GM23248 (cell line): ENCODE results near the gene CFP. TPM values are rescaled to one million over a fixed set of nuclear protein-coding genes. Genes with fewer than 3 reads are reported as not detected.

Experiments
- DNase-seq: peaks from one replicate; pipeline ENCODE4 v3.0.0-alpha.2; 2015
- H2AFZ ChIP-seq: fragments of 200-600 bp; sonication (generic); 2 replicates; pipeline ENCODE4 v1.6.1; 2016; ENCODE audit warnings: antibody characterized with exemption
- H3F3A ChIP-seq: fragments of 200-600 bp; sonication (generic); 2 replicates; pipeline ENCODE4 v1.6.1; 2016; ENCODE audit warnings: mild to moderate bottlenecking, antibody characterized with exemption, mixed run types; ENCODE audit not compliant: insufficient read depth
- H3K27ac ChIP-seq: fragments of 200-600 bp; sonication (generic); 2 replicates; pipeline ENCODE4 v1.5.1; 2016; ENCODE audit warnings: mild to moderate bottlenecking
- H3K27me3 ChIP-seq: fragments of 200-600 bp; sonication (generic); replicated peaks from 2 replicates; pipeline ENCODE4 v1.6.1; 2016; ENCODE audit warnings: mild to moderate bottlenecking; ENCODE audit not compliant: insufficient read depth
- H3K36me3 ChIP-seq: fragments of 200-600 bp; sonication (generic); 2 replicates; pipeline ENCODE4 v1.6.1; 2016; ENCODE audit warnings: low read depth, mild to moderate bottlenecking
- H3K4me1 ChIP-seq: fragments of 200-600 bp; sonication (generic); 2 replicates; pipeline ENCODE4 v1.6.1; 2016; ENCODE audit warnings: mild to moderate bottlenecking; ENCODE audit not compliant: insufficient read depth
- H3K4me2 ChIP-seq: fragments of 200-600 bp; sonication (generic); one replicate; pipeline ENCODE4 v1.6.1; 2016; ENCODE audit warnings: mild to moderate bottlenecking; ENCODE audit not compliant: unreplicated experiment
- H3K4me3 ChIP-seq: fragments of 200-600 bp; sonication (generic); 2 replicates; pipeline ENCODE4 v1.5.1; 2016; ENCODE audit warnings: mild to moderate bottlenecking
- H3K79me2 ChIP-seq: fragments of 200-600 bp; sonication (generic); 2 replicates; pipeline ENCODE4 v1.6.1; 2016; ENCODE audit warnings: mild to moderate bottlenecking; ENCODE audit not compliant: insufficient read depth
- H3K9ac ChIP-seq: fragments of 200-600 bp; sonication (generic); 2 replicates; pipeline ENCODE4 v1.6.1; 2016; ENCODE audit warnings: mild to moderate bottlenecking
- H3K9me2 ChIP-seq: fragments of 200-600 bp; sonication (generic); 2 replicates; pipeline ENCODE4 v1.6.1; 2016; ENCODE audit warnings: mixed run types, mild to moderate bottlenecking, moderate library complexity; ENCODE audit not compliant: insufficient read depth
- H3K9me3 ChIP-seq: fragments of 200-600 bp; sonication (generic); one replicate; pipeline ENCODE4 v1.6.1; 2017; ENCODE audit warnings: low read depth
- H4K20me1 ChIP-seq: fragments of 200-600 bp; sonication (generic); 2 replicates; pipeline ENCODE4 v1.6.0; 2016; ENCODE audit not compliant: insufficient read depth
- EZH2 ChIP-seq: fragments of 200-600 bp; sonication (generic); IDR thresholded peaks from 2 replicates; pipeline ENCODE4 v1.6.1; 2018; ENCODE audit warnings: antibody characterized with exemption, mild to moderate bottlenecking; ENCODE audit not compliant: insufficient read depth, poor library complexity, severe bottlenecking
- EZH2phosphoT487 ChIP-seq: fragments of 200-600 bp; sonication (generic); IDR thresholded peaks from 2 replicates; pipeline ENCODE4 v1.6.1; 2018; ENCODE audit warnings: antibody characterized with exemption, moderate library complexity, mild to moderate bottlenecking, low read depth; ENCODE audit not compliant: insufficient read depth
- WGBS, 2 experiments: methylation state at CpG; one replicate each; pipeline ENCODE4 v1.1.6; 2015 to 2017; ENCODE audit warnings: low lambda C conversion rate in 2 of 2, low coverage in 1 of 2; ENCODE audit errors: missing lambda C conversion rate in 2 of 2; 5-methylcytosine and 5-hydroxymethylcytosine counted together
- in situ Hi-C: fragments of 300-500 bp; cut with MboI; formaldehyde crosslinking; loops from 2 replicates; pipeline ENCODE4 v1.15.0; 2020
- polyA plus RNA-seq: library from polyadenylated mRNA; unstranded; fragments of >200 nt; fragmentation: Nextera tagmentation; extraction: Ambion mirVana; gene quantifications from 2 replicates; pipeline ENCODE4 v1.2.1, GENCODE V29; 2016
- total RNA-seq: library from RNA; depleted of rRNA; stranded (reverse); fragments of >200 nt; shearing (Covaris generic); gene quantifications from 2 replicates; pipeline ENCODE4 v1.2.3, GENCODE V29; 2014

CFP gene
- total and polyA plus RNA-seq, 2 experiments from 2014 or later, result not detected

- no peaks in the 10 kb centered on the region; the same call in 1 of the 2 replicates for H3K36me3 ChIP-seq
- no peak overlapping the region for H3K4me3 ChIP-seq
- no peaks in the 10 kb centered on the region for H3K27me3 ChIP-seq
- no peak overlapping the region for H2AFZ ChIP-seq
- TF ChIP-seq EZH2phosphoT487, result no peak
- no peak for TF ChIP-seq EZH2
- 76 to 83% methylated on average over 6 to 13 of the region's 16 CpGs for WGBS, 2 experiments
- H3K79me2 ChIP-seq, result peaks cover 15% of the 10 kb centered on the region
- H3K9me2 ChIP-seq, result no peaks in the 10 kb centered on the region
- no peak overlapping the region for H3K27ac ChIP-seq
- in situ Hi-C loops, result no loop called here
- H3K9ac ChIP-seq, result no peak overlapping the region
- DNase-seq, result no peak
- no peaks in the 10 kb centered on the region for H3K4me1 ChIP-seq
- no peak overlapping the region for H3K4me2 ChIP-seq
- no peaks in the 10 kb centered on the region for H4K20me1 ChIP-seq
- H3F3A ChIP-seq, result peaks cover 21% of the 10 kb centered on the region; the same call in 1 of the 2 replicates
- H3K9me3 ChIP-seq, result no peaks in the 10 kb centered on the region
Measured at GRCh38 chrX:47587906-47588735, 41.6 kb downstream of the CFP start.

GRCh38 chrX:47587091-47587891 lies 42.4 kb downstream of the CFP start:
- no peaks in the 10 kb centered on the region; the same call in 1 of the 2 replicates for H3K36me3 ChIP-seq
- H3K9me2 ChIP-seq, result no peaks in the 10 kb centered on the region
- no peak overlapping the region for H2AFZ ChIP-seq
- no peaks in the 10 kb centered on the region for H3K9me3 ChIP-seq
- in situ Hi-C loops, result no loop called here
- H3K79me2 ChIP-seq, result peaks cover 24% of the 10 kb centered on the region
- no peaks in the 10 kb centered on the region for H3K27me3 ChIP-seq
- TF ChIP-seq EZH2phosphoT487 (no peak), EZH2 (no peak)
- no peak overlapping the region for H3K27ac ChIP-seq
- H3F3A ChIP-seq, result peaks cover 21% of the 10 kb centered on the region; the same call in 1 of the 2 replicates
- no peaks in the 10 kb centered on the region for H4K20me1 ChIP-seq
- no peak overlapping the region for H3K4me2 ChIP-seq
- 46 to 51% methylated on average over 4 of the region's 4 CpGs for WGBS, 2 experiments
- H3K4me1 ChIP-seq, result no peaks in the 10 kb centered on the region
- peak; percentile 47 for DNase-seq
- no peak overlapping the region for H3K9ac ChIP-seq
- no peak overlapping the region for H3K4me3 ChIP-seq

- Histone ChIP-seq H4K20me1 (no peaks in the 10 kb centered on the region), H3K27ac (no peak overlapping the region)
Measured at GRCh38 chrX:47586043-47586787, 43.5 kb downstream of the CFP start.

GRCh38 chrX:47585273-47585672 lies 44.5 kb downstream of the CFP start:
- Histone ChIP-seq H3K79me2 (peaks cover 24% of the 10 kb centered on the region), H3K4me2 (no peak overlapping the region), H3K27ac (peak overlapping the region; percentile 80), H2AFZ (no peak overlapping the region), H3K9ac (no peak overlapping the region), H3F3A (peaks cover 21% of the 10 kb centered on the region; the same call in 1 of the 2 replicates), H4K20me1 (no peaks in the 10 kb centered on the region), H3K27me3 (no peaks in the 10 kb centered on the region), H3K4me1 (0 out of 2 replicates have a peak, but pooled peaks cover 4% of the 10 kb centered on the region), H3K9me2 (no peaks in the 10 kb centered on the region), H3K4me3 (peak overlapping the region; percentile 87), H3K36me3 (no peaks in the 10 kb centered on the region; the same call in 1 of the 2 replicates), H3K9me3 (no peaks in the 10 kb centered on the region)
- no peak for TF ChIP-seq EZH2
- no peak for TF ChIP-seq EZH2phosphoT487
- 95 to 100% methylated on average over 5 to 15 of the region's 16 CpGs for WGBS, 2 experiments
- in situ Hi-C loops, result no loop called here
- DNase-seq, result no peak

More at GRCh38 chrX:47586043-47586787, 43.5 kb downstream of the CFP start:
- in situ Hi-C loops, result no loop called here
- peaks cover 24% of the 10 kb centered on the region for H3K79me2 ChIP-seq
- H3K4me3 ChIP-seq, result 0 out of 2 replicates have a peak overlapping the region, but pooled peaks have one; percentile 87
- H3K9me2 ChIP-seq, result no peaks in the 10 kb centered on the region
- no peaks in the 10 kb centered on the region for H3K27me3 ChIP-seq
- H3K36me3 ChIP-seq, result no peaks in the 10 kb centered on the region; the same call in 1 of the 2 replicates
- peaks cover 21% of the 10 kb centered on the region; the same call in 1 of the 2 replicates for H3F3A ChIP-seq
- no peak overlapping the region for H3K4me2 ChIP-seq
- 77 to 90% methylated on average over 9 to 10 of the region's 11 CpGs for WGBS, 2 experiments
- H3K9me3 ChIP-seq, result no peaks in the 10 kb centered on the region
- no peak overlapping the region for H2AFZ ChIP-seq
- H3K4me1 ChIP-seq, result 0 out of 2 replicates have a peak, but pooled peaks cover 4% of the 10 kb centered on the region
- no peak for DNase-seq
- H3K9ac ChIP-seq, result no peak overlapping the region
- TF ChIP-seq EZH2phosphoT487 (no peak), EZH2 (no peak)
